Heart right ventricle (tissue), 16 donors: ENCODE measurements around the gene ZNF132. TPM values are rescaled to one million over a fixed set of nuclear protein-coding genes. Genes with fewer than 3 reads are reported as not detected.

Experiments used
- ATAC-seq, 8 donors: fragments of 200-7000 bp; cut with Tn5 transposase; one replicate each; pipeline ENCODE4 v1.9.1; 2020; ENCODE audit warnings: mild to moderate bottlenecking in 8 of 8, moderate library complexity in 8 of 8, moderate number of reproducible peaks in 1 of 8
- DNase-seq, 2 donors: peaks; one replicate each; pipeline ENCODE4 v3.0.0-alpha.2; 2020
- H3K27ac ChIP-seq, 10 donors: fragments of 200-600 bp; sonication (generic) in 2 of 10; one replicate each; pipeline versions ENCODE4 v1.5.0 to v1.8.0; 2020 to 2022; ENCODE audit warnings: mild to moderate bottlenecking in 3 of 10
- H3K27me3 ChIP-seq, 7 donors: fragments of 200-600 bp; one replicate each; pipeline ENCODE4 v1.8.0; 2021 to 2022; ENCODE audit warnings: mild to moderate bottlenecking in 2 of 7
- H3K36me3 ChIP-seq, 9 donors: fragments of 200-600 bp; sonication (generic) in 1 of 9; one replicate each; pipeline versions ENCODE4 v1.5.0 to v1.8.0; 2020 to 2022; ENCODE audit warnings: mild to moderate bottlenecking in 2 of 9
- H3K4me1 ChIP-seq, 9 donors: fragments of 200-600 bp; sonication (generic) in 1 of 9; one replicate each; pipeline versions ENCODE4 v1.5.0 to v1.8.0; 2020 to 2022; ENCODE audit warnings: mild to moderate bottlenecking in 4 of 9
- H3K4me3 ChIP-seq, 10 donors: fragments of 200-600 bp; sonication (generic) in 2 of 10; one replicate each; pipeline versions ENCODE4 v1.5.0 to v1.8.0; 2020 to 2022; ENCODE audit warnings: mild to moderate bottlenecking in 7 of 10, moderate library complexity in 2 of 10
- H3K9me3 ChIP-seq, 11 donors: fragments of 200-600 bp in 10 of 11; sonication (generic) in 2 of 11; one replicate each; pipeline versions ENCODE4 v1.5.0 to v1.8.0; 2013 to 2022; ENCODE audit warnings: mild to moderate bottlenecking in 2 of 11, control low read depth in 1 of 11, moderate library complexity in 1 of 11
- CTCF ChIP-seq, 9 donors: fragments of 200-600 bp; sonication (generic) in 2 of 9; IDR thresholded peaks; one replicate each; pipeline versions ENCODE4 v1.5.0 to v1.8.0; 2021 to 2022; ENCODE audit warnings: antibody characterized with exemption in 9 of 9, mild to moderate bottlenecking in 5 of 9, moderate library complexity in 1 of 9
- WGBS, 2 donors: extraction: QIAGEN DNeasy Blood & Tissue Kit; methylation state at CpG; one replicate each; pipeline ENCODE4 v1.1.7; 2013; ENCODE audit warnings: inconsistent platforms in 1 of 2; 5-methylcytosine and 5-hydroxymethylcytosine counted together
- intact Hi-C, 10 donors: fragments of 100-400 bp; cut with DNase I; formaldehyde crosslinking; loops; one replicate each; pipeline versions ENCODE4 v1.11.1 to v1.14.2; 2022
- microRNA-seq, 2 donors: library from miRNA; unstranded; fragments of <30 nt; microRNA quantifications; one replicate each; pipeline ENCODE4 v1.2.0, GENCODE V29; 2021
- polyA plus RNA-seq, 2 donors: library from polyadenylated mRNA; stranded (reverse); fragments of 200-250 nt; gene quantifications; one replicate each; pipeline ENCODE4 v1.2.3, GENCODE V29; 2013
- total RNA-seq, 10 donors: library from RNA; stranded (reverse); fragmentation: NEBNext Ultra II Directional in 3 of 10; extraction: Animal tissue kit (Norgen Biotek cat#: 25700) in 3 of 10; gene quantifications; one replicate each; pipeline versions ENCODE4 v1.2.1 to v1.2.4, GENCODE V29; 2021 to 2023
- donor health status: Arrhythmogenic right ventricular cardiomyopathy.
- donor health status: ischemic (EF 13 %, LVEDD 7.1; RV severe dilation, severe dysfunction).
- donor health status: healthy with polysubstance abuse.
- donor health status: DM: no; HTN: yes; CAD: no.
- donor health status: DM: no; HTN: no; CAD: no.
- donor health status: ischemic (EF 25% LVEDD 6.9; RV normal size, moderate dysfunction).
- donor health status: ischemic (EF 25% LVEDD 5.7; RV mildly dilated, moderate dysfunction).
- donor health status: healthy.
- donor health status: DM: yes; HTN: yes; CAD: no.
- donor health status: Ischemic cardiomyopathy.
- donor health status: ischemic (EF 35%, LVEDD 5.7; RV mildly dilated, moderate dysfunction).
- donor health status: nonischemic (EF 11% LVEDD 7.7; RV severe dilation, severe dysfunction).
- donor health status: DM: yes; HTN: yes; CAD: no.
- donor health status: PGD.
- donor health status: ischemic (EF 29% LVEDD 5.4; RV normal size, mild dysfunction).
- donor health status: nonischemic (EF 23%, LVEDD 6.1; RV moderate dilation, normal function).

ZNF132 gene
- total and polyA plus RNA-seq, 12 donors: 1.1 to 6.7 (median 4.7) TPM

GRCh38 chr19:58385891-58386575 is 53.9 kb downstream of the ZNF132 start:
- peaks cover 0 to 32% (median 10%) of the 10 kb centered on the region in 9 donors for H3K36me3 ChIP-seq
- intact Hi-C loops: loop anchor here in 2 of 10 donors (2.0 kb wide), 2 partner anchors 15 to 59 kb away; partner anchors contain the start of gene ZSCAN22 (in 1 of the 2)
- peaks cover 17 to 60% (median 39%) of the 10 kb centered on the region in 9 donors for H3K4me1 ChIP-seq
- H3K27ac ChIP-seq: peak overlapping the region; percentile 90 to 100 (median 98)
- no peaks in the 10 kb centered on the region for H3K27me3 ChIP-seq
- DNase-seq (no peak), ATAC-seq (peak; percentile 2 to 32 (median 6))
- H3K4me3 ChIP-seq: peak overlapping the region; percentile 63 to 92 (median 86)
- no peaks in the 10 kb centered on the region for H3K9me3 ChIP-seq
- WGBS, 2 donors: 11 to 15% methylated on average over 32 to 36 of the region's 36 CpGs
- TF ChIP-seq CTCF (IDR thresholded peaks at IDR 0.05): no peak

- H3K4me1 ChIP-seq: peaks cover 17 to 57% (median 39%) of the 10 kb centered on the region in 9 donors
- TF ChIP-seq CTCF (IDR thresholded peaks at IDR 0.05): no peak
- intact Hi-C loops: no loop called here
Observed at GRCh38 chr19:58385313-58385890, 54.6 kb downstream of the ZNF132 start.

GRCh38 chr19:58382997-58383603 is 56.9 kb downstream of the ZNF132 start:
- ATAC-seq (no peak), DNase-seq (no peak)
- no peak for TF ChIP-seq CTCF (IDR thresholded peaks at IDR 0.05)
- Histone ChIP-seq H3K27ac (no peak overlapping the region), H3K27me3 (no peaks in the 10 kb centered on the region), H3K9me3 (no peaks in the 10 kb centered on the region), H3K4me1 (peaks cover 21 to 51% (median 38%) of the 10 kb centered on the region in 9 donors), H3K4me3 (no peak overlapping the region), H3K36me3 (peaks cover 0 to 3% (median 1%) of the 10 kb centered on the region in 9 donors)
- WGBS, 2 donors: 91 to 92% methylated on average over 6 of the region's 6 CpGs
- intact Hi-C loops: no loop called here

More at GRCh38 chr19:58385313-58385890, 54.6 kb downstream of the ZNF132 start:
- no peak for DNase-seq
- Histone ChIP-seq H3K27ac (peak overlapping the region in 6 of 10 donors; percentile 92 to 99 (median 98)), H3K4me3 (peak overlapping the region in 7 of 10 donors; percentile 63 to 92 (median 87)), H3K9me3 (no peaks in the 10 kb centered on the region), H3K36me3 (peaks cover 0 to 26% (median 6%) of the 10 kb centered on the region in 9 donors), H3K27me3 (no peaks in the 10 kb centered on the region)
- ATAC-seq: no peak
- 87 to 88% methylated on average over 9 of the region's 9 CpGs for WGBS, 2 donors

Small RNA genes lying within 50 kb of the gene (microRNA-seq; reads per million reads assigned to microRNA genes)
- gene MIR4754: 0.60 to 1.0 reads per million in 2 donors

Other genes starting within 250 kb of the ZNF132 start
- gene ZNF544, start 211.2 kb downstream of the ZNF132 start, total RNA-seq: 10 to 100 TPM; 19.2 to 35.0 (median 23.7) TPM
- 10 to 100 TPM; 20.6 to 20.7 TPM for gene ZNF544, start 211.2 kb downstream of the ZNF132 start, polyA plus RNA-seq
- gene ZNF8, start 161.2 kb downstream of the ZNF132 start, total RNA-seq: 1 to 10 TPM; 4.4 to 6.2 (median 5.6) TPM
- gene ZNF8, start 161.2 kb downstream of the ZNF132 start, polyA plus RNA-seq: 1 to 10 TPM; 1.4 to 4.2 TPM
- 10 to 100 TPM; 14.4 to 28.7 (median 17.7) TPM for gene ERVK3-1, start 134.8 kb downstream of the ZNF132 start, total RNA-seq
- 10 to 100 TPM; 28.6 to 57.5 TPM for gene ERVK3-1, start 134.8 kb downstream of the ZNF132 start, polyA plus RNA-seq
- 1 to 10 TPM; 1.2 to 2.1 (median 1.4) TPM for gene ZSCAN22, start 113.2 kb downstream of the ZNF132 start, total RNA-seq
- under 1 TPM; 0.80 to 0.87 TPM for gene ZSCAN22, start 113.2 kb downstream of the ZNF132 start, polyA plus RNA-seq
- gene A1BG, start 86.7 kb downstream of the ZNF132 start, total RNA-seq: 1 to 10 TPM in 9 of 10 donors, under 1 TPM in 1; 0.80 to 5.5 (median 2.0) TPM
- 1 to 10 TPM; 9.6 TPM for gene A1BG, start 86.7 kb downstream of the ZNF132 start, polyA plus RNA-seq
- gene ZNF497, start 77.4 kb downstream of the ZNF132 start, total RNA-seq: under 1 TPM in 9 of 10 donors, not detected in 1; 0.14 to 0.73 (median 0.30) TPM
- under 1 TPM; 0.22 to 0.33 TPM for gene ZNF497, start 77.4 kb downstream of the ZNF132 start, polyA plus RNA-seq
- gene ZNF837, start 59.1 kb downstream of the ZNF132 start, total RNA-seq: under 1 TPM; 0.11 to 0.90 (median 0.41) TPM
- under 1 TPM; 0.36 to 0.88 TPM for gene ZNF837, start 59.1 kb downstream of the ZNF132 start, polyA plus RNA-seq
- gene RPS5, start 52.9 kb downstream of the ZNF132 start, total RNA-seq: 100 to 1,000 TPM; 360 to 610 (median 413) TPM
- 1,000 to 10,000 TPM in 1 of 2 donors, 100 to 1,000 TPM in 1; 430 to 2,053 TPM for gene RPS5, start 52.9 kb downstream of the ZNF132 start, polyA plus RNA-seq
- not detected for gene RNF225, start 44.5 kb downstream of the ZNF132 start, total RNA-seq
- gene RNF225, start 44.5 kb downstream of the ZNF132 start, polyA plus RNA-seq: not detected
- 10 to 100 TPM; 12.7 to 20.4 (median 17.6) TPM for gene ZNF584, start 31.5 kb downstream of the ZNF132 start, total RNA-seq
- 10 to 100 TPM in 1 of 2 donors, 1 to 10 TPM in 1; 6.5 to 15.9 TPM for gene ZNF584, start 31.5 kb downstream of the ZNF132 start, polyA plus RNA-seq
- 1 to 10 TPM; 1.9 to 5.2 (median 3.2) TPM for gene ZNF324B, start 11.5 kb upstream of the ZNF132 start, total RNA-seq
- gene ZNF324B, start 11.5 kb upstream of the ZNF132 start, polyA plus RNA-seq: 1 to 10 TPM; 1.4 to 1.6 TPM
- 1 to 10 TPM; 3.8 to 6.1 (median 5.1) TPM for gene ZNF324, start 26.9 kb upstream of the ZNF132 start, total RNA-seq
- 1 to 10 TPM; 2.6 to 4.0 TPM for gene ZNF324, start 26.9 kb upstream of the ZNF132 start, polyA plus RNA-seq
- gene ZNF446, start 36.2 kb upstream of the ZNF132 start, total RNA-seq: 1 to 10 TPM; 4.2 to 7.0 (median 5.1) TPM
- gene ZNF446, start 36.2 kb upstream of the ZNF132 start, polyA plus RNA-seq: 10 to 100 TPM in 1 of 2 donors, 1 to 10 TPM in 1; 7.1 to 11.1 TPM
- gene SLC27A5, start 71.8 kb upstream of the ZNF132 start, total RNA-seq: 1 to 10 TPM; 2.2 to 4.9 (median 3.9) TPM
- gene SLC27A5, start 71.8 kb upstream of the ZNF132 start, polyA plus RNA-seq: 1 to 10 TPM; 7.4 to 7.9 TPM
- gene ZBTB45, start 79.7 kb upstream of the ZNF132 start, total RNA-seq: 10 to 100 TPM in 5 of 10 donors, 1 to 10 TPM in 5; 7.7 to 13.3 (median 9.7) TPM
- 1 to 10 TPM; 7.1 to 8.7 TPM for gene ZBTB45, start 79.7 kb upstream of the ZNF132 start, polyA plus RNA-seq
- 100 to 1,000 TPM; 121 to 163 (median 150) TPM for gene TRIM28, start 103.9 kb upstream of the ZNF132 start, total RNA-seq
- 100 to 1,000 TPM; 105 to 129 TPM for gene TRIM28, start 103.9 kb upstream of the ZNF132 start, polyA plus RNA-seq
- gene CHMP2A, start 115.0 kb upstream of the ZNF132 start, total RNA-seq: 100 to 1,000 TPM; 123 to 151 (median 131) TPM
- 100 to 1,000 TPM; 239 to 349 TPM for gene CHMP2A, start 115.0 kb upstream of the ZNF132 start, polyA plus RNA-seq
- 100 to 1,000 TPM; 107 to 146 (median 122) TPM for gene UBE2M, start 118.5 kb upstream of the ZNF132 start, total RNA-seq
- 100 to 1,000 TPM in 1 of 2 donors, 10 to 100 TPM in 1; 45.4 to 115 TPM for gene UBE2M, start 118.5 kb upstream of the ZNF132 start, polyA plus RNA-seq
- gene MZF1, start 133.2 kb upstream of the ZNF132 start, total RNA-seq: 10 to 100 TPM in 2 of 10 donors, 1 to 10 TPM in 8; 4.4 to 12.0 (median 8.3) TPM
- 10 to 100 TPM in 1 of 2 donors, 1 to 10 TPM in 1; 7.6 to 28.0 TPM for gene MZF1, start 133.2 kb upstream of the ZNF132 start, polyA plus RNA-seq